Suprapubic skin (tissue), 4 donors: ENCODE data around the gene MAP3K1. TPM values are rescaled to one million over a fixed set of nuclear protein-coding genes. Genes with fewer than 3 reads are reported as not detected.

Source experiments
- DNase-seq, 2 donors: peaks; one replicate each; pipeline ENCODE4 v3.0.0-alpha.2; 2019; ENCODE audit warnings: low spot score in 2 of 2
- H3K27ac ChIP-seq: fragments of 200-600 bp; sonication (generic); one replicate; pipeline ENCODE4 v1.5.1; 2019
- H3K27me3 ChIP-seq: fragments of 200-600 bp; sonication (generic); one replicate; pipeline ENCODE4 v1.5.1; 2019
- H3K36me3 ChIP-seq: fragments of 200-600 bp; sonication (generic); one replicate; pipeline ENCODE4 v1.5.1; 2019
- H3K4me1 ChIP-seq: fragments of 200-600 bp; sonication (generic); one replicate; pipeline ENCODE4 v1.5.1; 2019
- H3K4me3 ChIP-seq: fragments of 200-600 bp; sonication (generic); one replicate; pipeline ENCODE4 v1.5.1; 2019; ENCODE audit warnings: mild to moderate bottlenecking
- H3K9me3 ChIP-seq: fragments of 200-600 bp; sonication (generic); one replicate; pipeline ENCODE4 v1.5.1; 2019
- EP300 ChIP-seq: sonication (generic); formaldehyde crosslinking; IDR thresholded peaks from one replicate; pipeline ENCODE4 v1.6.1; 2017; ENCODE audit warnings: antibody characterized with exemption
- POLR2A ChIP-seq, 2 donors: fragments of 450-650 bp; IDR thresholded peaks; one replicate each; pipeline ENCODE4 v1.6.1; 2017; ENCODE audit warnings: antibody characterized with exemption in 2 of 2, mild to moderate bottlenecking in 2 of 2, moderate library complexity in 2 of 2
- POLR2AphosphoS5 ChIP-seq, 3 donors: sonication (generic); formaldehyde crosslinking; IDR thresholded peaks; one replicate each; pipeline ENCODE4 v1.6.1; 2017; ENCODE audit warnings: antibody characterized with exemption in 3 of 3
- WGBS: methylation state at CpG from one replicate; pipeline ENCODE4 v1.1.5; 2018; 5-methylcytosine and 5-hydroxymethylcytosine counted together
- total RNA-seq, 4 donors: library from RNA; depleted of rRNA; stranded (reverse); fragments of >200 nt; gene quantifications; one replicate each; pipeline ENCODE4 v1.1.0, GENCODE V29; 2016
- TF ChIP-seq, protein P1 (sequence below), 2 donors: fragments of 200-600 bp in 1 of 2; fragments of 450-650 bp in 1 of 2; sonication (generic) in 1 of 2; IDR thresholded peaks; one replicate each; pipeline ENCODE4 v1.5.1; 2016 to 2019; ENCODE audit warnings: antibody characterized with exemption in 2 of 2, mild to moderate bottlenecking in 1 of 2, moderate library complexity in 1 of 2

Gene MAP3K1
- total RNA-seq, 4 donors from 2014 or later, result 48.4 to 89.2 (median 61.1) TPM

GRCh38 chr5:56853698-56854097 lies 38.3 kb downstream of the MAP3K1 start:
- Histone ChIP-seq H3K4me3 (no peak overlapping the region), H3K36me3 (peaks cover 3% of the 10 kb centered on the region), H3K27ac (no peak overlapping the region), H3K9me3 (no peaks in the 10 kb centered on the region), H3K27me3 (no peaks in the 10 kb centered on the region), H3K4me1 (peaks cover 82% of the 10 kb centered on the region)
- no peak for TF ChIP-seq EP300
- no peak for TF ChIP-seq POLR2AphosphoS5 (IDR thresholded peaks at IDR 0.05)
- no peak for TF ChIP-seq POLR2A (IDR thresholded peaks at IDR 0.05)
- TF ChIP-seq, protein P1, sequence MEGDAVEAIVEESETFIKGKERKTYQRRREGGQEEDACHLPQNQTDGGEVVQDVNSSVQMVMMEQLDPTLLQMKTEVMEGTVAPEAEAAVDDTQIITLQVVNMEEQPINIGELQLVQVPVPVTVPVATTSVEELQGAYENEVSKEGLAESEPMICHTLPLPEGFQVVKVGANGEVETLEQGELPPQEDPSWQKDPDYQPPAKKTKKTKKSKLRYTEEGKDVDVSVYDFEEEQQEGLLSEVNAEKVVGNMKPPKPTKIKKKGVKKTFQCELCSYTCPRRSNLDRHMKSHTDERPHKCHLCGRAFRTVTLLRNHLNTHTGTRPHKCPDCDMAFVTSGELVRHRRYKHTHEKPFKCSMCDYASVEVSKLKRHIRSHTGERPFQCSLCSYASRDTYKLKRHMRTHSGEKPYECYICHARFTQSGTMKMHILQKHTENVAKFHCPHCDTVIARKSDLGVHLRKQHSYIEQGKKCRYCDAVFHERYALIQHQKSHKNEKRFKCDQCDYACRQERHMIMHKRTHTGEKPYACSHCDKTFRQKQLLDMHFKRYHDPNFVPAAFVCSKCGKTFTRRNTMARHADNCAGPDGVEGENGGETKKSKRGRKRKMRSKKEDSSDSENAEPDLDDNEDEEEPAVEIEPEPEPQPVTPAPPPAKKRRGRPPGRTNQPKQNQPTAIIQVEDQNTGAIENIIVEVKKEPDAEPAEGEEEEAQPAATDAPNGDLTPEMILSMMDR (IDR thresholded peaks at IDR 0.05), result no peak
- no peak for DNase-seq
- WGBS, result 72% methylated on average over 4 of the region's 4 CpGs

DNA sequence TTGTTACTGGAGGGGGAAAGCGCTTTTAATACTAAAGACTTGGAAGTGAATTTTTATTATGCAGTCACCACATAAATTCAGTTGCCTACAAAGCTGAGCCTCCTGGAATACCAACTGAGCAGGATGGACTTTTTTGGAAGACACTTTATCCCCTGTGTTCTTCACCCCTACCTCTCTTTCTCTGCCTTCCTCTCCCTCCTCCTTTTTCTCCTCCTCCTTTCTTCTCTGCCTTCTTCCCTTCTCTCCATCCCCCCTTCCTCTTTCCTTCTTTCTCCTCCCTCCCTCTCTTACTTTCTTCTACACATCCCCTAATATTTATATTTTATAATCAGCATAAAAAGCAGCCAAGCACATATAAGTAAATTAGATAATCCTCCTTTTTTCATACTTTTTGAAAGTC lies 39.6 kb downstream of the MAP3K1 start:
- peaks cover 70% of the 10 kb centered on the region for H3K4me1 ChIP-seq
- peaks cover 6% of the 10 kb centered on the region for H3K36me3 ChIP-seq
- no peak overlapping the region for H3K27ac ChIP-seq
- TF ChIP-seq EP300, result no peak
- no peak for TF ChIP-seq POLR2A (IDR thresholded peaks at IDR 0.05)
- TF ChIP-seq, protein P1 (IDR thresholded peaks at IDR 0.05), result no peak
- TF ChIP-seq POLR2AphosphoS5 (IDR thresholded peaks at IDR 0.05), result no peak
- 69% methylated on average over 1 of the region's 1 CpG for WGBS
- H3K27me3 ChIP-seq, result no peaks in the 10 kb centered on the region
- no peaks in the 10 kb centered on the region for H3K9me3 ChIP-seq
- H3K4me3 ChIP-seq, result no peak overlapping the region
- no peak for DNase-seq

DNA sequence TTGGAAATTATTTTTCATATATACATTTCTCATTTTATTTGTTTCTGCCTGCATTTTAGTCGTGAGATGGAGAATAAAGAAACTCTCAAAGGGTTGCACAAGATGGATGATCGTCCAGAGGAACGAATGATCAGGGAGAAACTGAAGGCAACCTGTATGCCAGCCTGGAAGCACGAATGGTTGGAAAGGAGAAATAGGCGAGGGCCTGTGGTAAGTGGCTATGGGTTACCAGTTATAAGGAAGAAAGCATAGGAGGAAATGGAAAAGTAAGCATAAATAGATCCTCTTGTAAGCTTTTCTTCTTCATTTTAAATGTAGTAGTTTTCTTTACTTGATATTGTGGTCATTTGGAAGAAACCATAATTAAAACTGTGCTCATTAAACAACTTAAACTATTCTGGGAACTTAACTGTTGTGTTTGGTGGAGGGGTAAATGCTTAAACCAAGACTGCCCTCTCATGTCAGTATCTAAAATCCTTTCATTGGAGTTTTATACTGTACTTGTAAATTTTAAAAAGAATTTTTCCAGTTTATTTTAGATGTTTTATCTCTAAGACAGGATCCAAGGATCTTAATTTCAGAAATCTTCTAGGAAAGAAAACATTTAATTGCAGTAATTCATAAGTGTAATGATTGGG lies 41.3 kb downstream of the MAP3K1 start:
- H3K27me3 ChIP-seq, result no peaks in the 10 kb centered on the region
- H3K9me3 ChIP-seq, result no peaks in the 10 kb centered on the region
- TF ChIP-seq, protein P1 (IDR thresholded peaks at IDR 0.05), result no peak
- H3K4me1 ChIP-seq, result peaks cover 53% of the 10 kb centered on the region
- H3K27ac ChIP-seq, result no peak overlapping the region
- no peak overlapping the region for H3K4me3 ChIP-seq
- DNase-seq, result no peak
- peaks cover 18% of the 10 kb centered on the region for H3K36me3 ChIP-seq
- WGBS, result 67% methylated on average over 5 of the region's 5 CpGs

DNA sequence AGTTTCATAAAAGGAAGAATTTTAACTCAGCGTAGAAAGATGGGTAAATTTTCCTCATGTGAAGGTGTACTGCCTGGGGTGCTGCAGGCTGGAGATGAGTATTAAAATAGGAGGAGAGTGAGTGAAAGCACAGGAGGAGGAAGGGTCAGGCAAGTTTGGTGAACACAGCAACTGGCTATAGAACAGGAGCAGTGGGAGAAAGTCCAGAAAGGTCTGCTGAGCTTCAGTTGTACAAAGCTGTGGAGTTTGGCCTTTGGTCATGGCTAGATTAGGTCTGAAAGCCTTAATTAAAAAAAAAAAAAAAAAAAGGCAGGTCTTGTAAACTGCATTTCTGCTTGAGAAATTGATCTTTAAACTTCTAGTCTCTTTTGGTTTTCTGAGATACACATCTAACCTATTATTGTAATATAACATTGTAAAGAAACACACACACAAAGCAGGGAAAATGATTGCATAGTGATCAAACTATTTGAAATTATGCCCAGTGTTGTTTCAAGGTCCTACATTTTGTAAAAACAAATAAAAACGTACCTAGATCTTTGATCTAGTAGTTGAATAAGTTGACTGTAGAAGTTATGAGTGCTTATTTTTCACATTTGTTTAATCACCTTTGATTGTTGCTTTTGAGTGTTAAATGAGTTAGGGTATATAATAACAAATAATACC lies 43.6 kb downstream of the MAP3K1 start:
- Histone ChIP-seq H3K4me3 (no peak overlapping the region), H3K36me3 (peaks cover 29% of the 10 kb centered on the region), H3K9me3 (no peaks in the 10 kb centered on the region), H3K4me1 (peaks cover 37% of the 10 kb centered on the region), H3K27ac (no peak overlapping the region), H3K27me3 (no peaks in the 10 kb centered on the region)
- no peak for DNase-seq
- 81% methylated on average over 2 of the region's 2 CpGs for WGBS
- TF ChIP-seq POLR2A (IDR thresholded peaks at IDR 0.05), result no peak
- TF ChIP-seq EP300, result no peak
- TF ChIP-seq POLR2AphosphoS5 (IDR thresholded peaks at IDR 0.05), result no peak
- TF ChIP-seq, protein P1 (IDR thresholded peaks at IDR 0.05), result no peak

DNA sequence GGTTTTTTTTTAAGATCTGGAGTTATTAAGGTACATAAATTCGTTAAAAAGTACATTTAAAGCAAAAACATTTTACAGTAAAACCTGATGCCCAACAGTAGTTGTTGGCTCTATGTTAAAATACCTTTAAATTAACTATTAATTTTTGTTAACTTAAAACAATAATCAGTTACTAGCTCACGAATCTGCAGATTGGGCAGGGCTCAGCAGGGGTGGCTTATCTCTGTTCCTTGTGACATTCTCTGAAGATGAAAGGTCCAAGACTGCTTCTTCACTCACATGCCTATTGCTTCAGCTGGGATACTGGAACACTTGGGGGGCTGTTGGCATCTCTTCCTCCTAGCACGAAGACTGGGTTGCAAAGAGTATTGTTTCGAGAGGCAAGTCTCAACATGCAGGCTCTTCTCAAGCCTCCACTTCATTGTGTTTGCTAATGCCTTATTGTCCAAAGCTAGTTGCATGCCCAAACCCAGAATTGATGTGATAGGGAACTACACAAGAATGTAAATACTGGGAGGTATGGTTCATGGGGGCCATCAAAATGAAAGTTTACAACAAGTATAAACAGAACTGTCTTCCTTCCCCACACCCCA lies 46.6 kb downstream of the MAP3K1 start:
- H3K9me3 ChIP-seq, result no peaks in the 10 kb centered on the region
- H3K36me3 ChIP-seq, result peaks cover 53% of the 10 kb centered on the region
- H3K27ac ChIP-seq, result no peak overlapping the region
- peaks cover 6% of the 10 kb centered on the region for H3K4me1 ChIP-seq
- no peak overlapping the region for H3K4me3 ChIP-seq
- DNase-seq, result no peak
- no peaks in the 10 kb centered on the region for H3K27me3 ChIP-seq
- WGBS, result 91% methylated on average over 4 of the region's 4 CpGs
- no peak for TF ChIP-seq EP300
- TF ChIP-seq POLR2A (IDR thresholded peaks at IDR 0.05), result no peak
- no peak for TF ChIP-seq POLR2AphosphoS5 (IDR thresholded peaks at IDR 0.05)
- TF ChIP-seq, protein P1 (IDR thresholded peaks at IDR 0.05), result no peak
